NCI-H460 (cell line): ENCODE results near the gene TIA1. TPM values are rescaled to one million over a fixed set of nuclear protein-coding genes. Genes with fewer than 3 reads are reported as not detected.
"Not testable (repeated sequence)": the region's sequence is repeated elsewhere in the genome, so short reads cannot be mapped to it uniquely, and the experiment has no call there.

Experiments
- DNase-seq: peaks from one replicate; pipeline ENCODE4 v3.0.0-alpha.2; 2016; ENCODE audit warnings: low read depth; ENCODE audit errors: extremely low read depth
- total RNA-seq: library from RNA; depleted of rRNA; stranded (reverse); fragments of >200 nt; shearing (Covaris generic); gene quantifications from 2 replicates; pipeline ENCODE4 v1.2.3, GENCODE V29; 2014

Gene TIA1
- total RNA-seq, 1 experiment from 2014 or later: 66.8 TPM

DNA sequence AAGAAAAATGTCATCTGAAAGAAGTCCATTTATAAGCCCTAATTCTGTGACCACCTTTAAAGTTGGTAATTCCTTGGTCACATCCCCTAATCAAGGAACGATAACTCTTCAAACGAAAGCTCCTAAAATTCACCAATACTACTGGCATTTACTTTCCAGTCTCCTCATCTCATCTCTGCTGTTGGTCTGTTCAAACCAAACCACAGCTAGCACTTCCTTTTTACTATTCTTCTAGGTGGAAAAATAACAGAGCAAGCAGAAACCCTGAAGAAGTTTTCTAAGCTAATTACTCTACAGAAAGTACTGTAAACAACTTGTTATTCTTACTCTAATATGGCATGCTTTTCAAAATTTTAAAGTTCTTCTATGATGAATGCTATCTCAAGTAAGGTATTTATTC, 21.6 kb downstream of the TIA1 start:
- DNase-seq: no peak

DNA sequence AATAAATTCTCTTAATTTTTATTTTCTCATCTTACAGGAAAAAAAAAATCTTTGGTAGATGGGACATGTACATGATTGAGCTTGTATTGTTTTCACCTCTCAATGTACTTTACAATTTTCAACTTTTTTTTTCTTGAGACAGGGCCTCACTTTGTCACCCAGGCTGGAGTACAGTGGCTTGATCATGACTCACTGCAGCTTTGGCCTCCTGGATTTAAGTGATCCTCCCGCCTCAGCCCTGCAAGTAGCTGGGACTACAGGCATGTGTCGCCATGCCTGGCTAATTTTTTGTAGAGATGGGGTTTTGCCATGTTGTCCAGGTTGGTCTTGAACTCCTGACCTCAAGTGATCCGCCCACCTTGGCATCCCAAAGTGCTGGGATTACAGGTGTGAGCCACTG, 25.1 kb downstream of the TIA1 start:
- not testable (repeated sequence) for DNase-seq

DNA sequence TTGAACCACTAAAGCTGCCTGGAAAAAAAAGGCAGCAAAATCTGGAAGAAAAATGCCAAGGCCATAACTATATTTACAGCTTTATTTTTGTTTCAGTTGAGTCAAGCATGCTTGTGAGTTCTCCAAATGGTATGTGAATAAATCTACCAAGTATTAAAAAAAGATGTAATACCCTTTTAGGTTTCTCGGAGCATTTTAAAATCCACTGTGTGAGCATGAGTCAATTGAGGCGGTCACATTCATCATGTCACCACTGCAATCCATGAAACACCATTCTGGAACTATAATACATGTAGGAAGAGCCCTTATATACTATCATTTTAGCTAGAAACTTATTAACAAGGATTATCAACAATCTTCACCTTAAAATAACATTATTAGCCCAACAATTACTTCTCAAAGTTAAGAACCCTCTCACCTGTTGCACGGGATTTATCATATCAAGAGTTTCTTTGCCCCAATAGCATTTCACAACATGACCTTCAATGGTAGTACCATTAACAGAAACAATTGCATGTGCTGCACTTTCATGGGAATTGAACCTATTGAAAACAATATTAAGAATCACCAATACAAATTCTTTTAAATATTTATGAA, 33.4 kb downstream of the TIA1 start:
- DNase-seq: no peak

GRCh38 chr2:70214365-70214764, 34.1 kb downstream of the TIA1 start:
- no peak for DNase-seq

DNA sequence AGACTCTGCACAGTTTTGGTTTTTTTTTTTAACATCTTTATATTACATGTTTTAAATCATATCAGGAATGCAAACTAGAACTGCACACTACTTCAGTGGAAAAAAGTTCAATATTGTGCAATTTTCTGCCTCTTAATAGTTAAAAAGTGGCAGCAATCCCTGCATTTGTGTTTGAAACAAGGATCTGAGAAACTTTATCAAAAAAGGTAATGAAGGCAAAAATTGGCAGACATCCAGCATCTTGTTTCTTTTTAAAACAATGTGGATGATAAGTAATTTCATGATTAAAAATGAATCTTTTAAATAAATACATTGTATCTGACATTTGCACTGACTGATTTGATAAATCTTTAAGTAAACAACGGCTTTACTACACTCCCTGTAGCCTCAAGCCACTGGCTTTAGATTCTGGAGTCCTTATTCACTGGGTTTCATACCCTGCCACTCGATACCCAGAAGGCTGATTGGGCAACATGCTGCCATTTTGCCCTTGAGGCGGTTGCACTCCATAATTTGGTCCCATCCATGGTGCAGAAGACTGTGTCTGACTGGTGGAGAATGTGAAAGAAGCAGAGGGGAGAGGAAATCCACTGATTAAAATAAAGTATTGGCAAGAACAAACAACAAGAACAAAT, 36.0 kb downstream of the TIA1 start:
- no peak for DNase-seq

DNA sequence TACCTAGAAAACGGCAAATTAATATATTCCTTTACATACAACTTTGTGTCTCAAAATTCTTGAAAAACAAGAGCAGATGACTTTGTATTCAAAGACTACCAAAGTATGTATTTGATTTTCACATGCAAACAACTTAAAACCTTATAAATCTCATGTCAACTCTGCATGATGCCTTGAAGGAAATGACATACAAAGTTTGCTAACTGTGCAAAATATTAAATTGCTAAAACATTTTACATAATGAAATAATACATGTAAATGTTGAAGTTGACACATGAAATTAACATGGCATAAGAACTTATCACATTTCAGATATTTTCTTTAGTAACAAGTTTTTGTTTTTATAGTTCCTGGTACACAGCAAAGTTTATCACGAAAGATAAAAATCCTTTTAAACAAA, 36.8 kb downstream of the TIA1 start:
- no peak for DNase-seq

DNA sequence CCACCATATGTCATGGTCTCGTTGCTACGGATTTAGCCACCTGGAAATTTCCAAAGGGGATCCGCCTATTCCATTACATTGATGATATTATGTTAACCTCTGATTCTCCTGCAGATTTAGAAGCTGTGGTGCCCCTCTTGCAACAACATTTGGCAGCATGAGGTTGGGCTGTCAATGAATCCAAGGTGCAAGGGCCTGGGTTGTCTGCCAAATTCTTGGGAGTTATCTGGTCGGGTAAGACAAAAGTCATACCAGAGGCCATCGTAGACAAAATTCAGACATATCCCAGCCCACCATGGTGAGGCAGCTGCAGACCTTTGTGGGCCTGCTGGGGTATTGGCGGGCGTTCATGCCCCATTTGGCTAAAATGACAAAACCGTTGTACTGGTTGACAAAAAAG, 44.0 kb downstream of the TIA1 start:
- no peak for DNase-seq

GRCh38 chr2:70203086-70203485, 45.3 kb downstream of the TIA1 start:
- DNase-seq: no peak

GRCh38 chr2:70202236-70202806, 46.1 kb downstream of the TIA1 start:
- no peak for DNase-seq

GRCh38 chr2:70201831-70202230, 46.6 kb downstream of the TIA1 start:
- DNase-seq: no peak

DNA sequence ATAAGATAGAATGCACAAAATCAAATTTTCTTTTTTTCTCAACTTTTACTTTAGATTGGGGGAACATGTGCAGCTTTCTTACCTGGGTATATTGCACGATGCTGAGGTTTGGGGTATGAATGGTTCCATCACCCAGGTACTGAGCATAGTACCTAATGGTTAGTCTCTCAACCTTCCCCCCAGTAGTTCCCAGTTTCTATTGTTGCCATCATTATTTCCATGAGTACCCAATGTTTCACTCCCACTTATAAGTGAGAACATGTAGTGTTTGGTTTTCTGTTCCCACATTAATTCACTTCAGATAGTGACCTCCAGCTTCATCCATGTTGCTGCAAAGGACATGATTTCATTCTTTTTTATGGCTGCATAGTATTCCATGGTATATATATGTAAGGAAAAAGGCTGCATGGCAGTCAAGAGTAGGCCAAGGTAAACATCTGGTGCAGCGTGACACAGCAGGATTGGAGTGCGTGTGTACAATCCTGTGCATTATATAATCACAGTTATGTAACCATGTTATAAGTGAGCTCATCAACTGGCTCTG, 47.1 kb downstream of the TIA1 start:
- no peak for DNase-seq

- DNase-seq: no peak
These were observed 49.0 kb downstream of the TIA1 start for GRCh38 chr2:70199320-70199864.

GRCh38 chr2:70192516-70192915, 55.9 kb downstream of the TIA1 start:
- no peak for DNase-seq

GRCh38 chr2:70191244-70191735, 57.1 kb downstream of the TIA1 start:
- no peak for DNase-seq

DNA sequence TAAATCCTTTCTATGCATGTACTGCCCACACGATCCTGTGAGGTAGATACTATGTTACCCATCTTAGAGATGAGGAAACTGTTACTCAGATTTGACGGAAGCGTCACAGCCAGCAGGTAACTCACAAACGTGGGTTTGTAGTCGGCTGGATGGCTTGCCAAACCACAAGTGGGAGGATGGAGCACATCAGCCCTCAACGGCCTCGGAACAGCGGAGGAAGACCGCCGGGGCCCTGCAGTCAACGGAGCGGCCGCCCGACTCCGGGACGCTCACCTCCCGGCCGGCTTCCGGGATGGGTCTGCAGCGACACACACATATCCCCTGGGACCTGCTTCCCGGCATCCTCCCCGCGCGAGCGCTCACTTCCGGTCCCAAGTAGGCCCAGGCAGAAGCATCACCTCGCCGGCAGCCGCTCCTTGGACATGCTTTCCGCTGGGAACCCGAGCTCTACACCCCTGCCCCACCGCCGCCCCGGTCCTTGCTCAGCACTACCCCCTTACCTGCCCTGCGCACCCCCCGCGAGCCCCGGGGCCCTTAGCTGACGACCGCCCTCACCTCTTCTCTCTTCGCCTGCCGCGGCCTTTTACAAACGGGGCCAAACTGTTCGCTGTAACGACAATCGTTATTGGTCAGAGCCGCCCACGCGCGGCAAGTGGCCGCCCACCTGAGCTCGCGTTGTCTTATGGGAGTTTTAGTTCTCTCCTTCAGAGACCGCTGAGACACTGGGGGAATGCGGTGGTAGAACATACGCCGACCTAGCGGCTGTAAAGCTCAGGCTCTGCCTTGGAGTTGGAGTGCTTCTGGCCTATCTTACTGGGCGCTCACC, 57.8 kb downstream of the TIA1 start, which contains the start of gene C2orf42:
TSS of gene C2orf42 (minus strand) at position 602 of the 826 bp plus-strand sequence. CDS start 9,034 bp downstream, outside the sequence.
- DNase-seq: peak; percentile 97

DNA sequence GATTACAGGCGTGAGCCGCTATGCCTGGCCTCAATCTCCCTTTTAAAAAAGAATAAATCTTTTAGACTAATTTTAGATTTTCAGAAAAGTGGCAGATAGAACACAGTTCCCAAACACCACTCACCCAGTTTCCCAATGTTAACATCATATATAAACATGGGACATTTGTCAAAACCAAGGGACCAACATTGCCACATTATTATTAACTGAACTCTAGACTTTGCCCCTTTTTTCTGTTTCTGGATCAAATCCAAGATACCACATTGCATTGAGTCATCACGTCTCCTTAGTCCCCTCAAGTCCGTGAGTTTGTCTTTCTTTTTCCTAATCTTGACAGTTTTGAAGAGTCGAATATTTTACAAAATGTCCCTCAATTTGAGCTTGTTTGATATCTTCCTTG, 60.0 kb downstream of the TIA1 start:
- no peak for DNase-seq

DNA sequence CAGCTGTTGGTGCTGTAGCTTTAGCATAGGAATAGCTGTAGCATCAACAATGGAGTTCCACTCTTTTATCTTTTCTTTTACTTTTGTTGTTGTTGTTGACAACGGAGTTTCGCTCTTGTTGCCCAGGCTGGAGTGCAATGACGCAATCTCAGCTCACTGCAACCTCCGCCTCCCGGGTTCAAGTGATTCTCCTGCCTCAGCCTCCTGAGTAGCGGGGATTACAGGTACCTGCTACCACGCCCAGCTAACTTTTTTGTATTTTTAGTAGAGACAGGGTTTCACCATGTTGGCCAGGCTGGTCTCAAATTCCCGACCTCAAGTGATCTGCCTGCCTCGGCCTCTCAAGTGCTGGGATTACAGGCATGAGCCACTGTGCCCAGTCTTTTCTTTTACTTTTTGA, 61.3 kb downstream of the TIA1 start:
- DNase-seq: not testable (repeated sequence)

DNA sequence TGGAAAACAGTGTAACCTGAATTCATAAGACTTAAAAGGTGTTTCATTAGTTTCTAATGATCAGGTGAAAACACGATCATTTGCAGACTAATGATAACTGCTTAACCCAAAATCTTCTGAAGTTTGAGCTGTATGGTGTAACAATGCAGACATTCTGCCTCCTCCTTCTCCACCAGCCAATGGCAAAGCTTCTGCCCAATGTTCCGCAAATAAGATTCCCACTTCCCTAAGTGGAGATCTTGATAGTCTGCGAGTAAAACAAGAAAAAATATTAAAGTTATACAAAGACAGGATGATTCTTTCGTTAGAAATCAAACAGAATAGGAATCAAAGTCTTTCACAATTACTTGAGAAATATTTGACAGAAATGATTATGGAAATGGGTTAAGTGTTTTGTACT, 65.7 kb downstream of the TIA1 start:
- DNase-seq: no peak

- DNase-seq: no peak
These were observed 67.0 kb downstream of the TIA1 start for GRCh38 chr2:70181363-70181956.

DNA sequence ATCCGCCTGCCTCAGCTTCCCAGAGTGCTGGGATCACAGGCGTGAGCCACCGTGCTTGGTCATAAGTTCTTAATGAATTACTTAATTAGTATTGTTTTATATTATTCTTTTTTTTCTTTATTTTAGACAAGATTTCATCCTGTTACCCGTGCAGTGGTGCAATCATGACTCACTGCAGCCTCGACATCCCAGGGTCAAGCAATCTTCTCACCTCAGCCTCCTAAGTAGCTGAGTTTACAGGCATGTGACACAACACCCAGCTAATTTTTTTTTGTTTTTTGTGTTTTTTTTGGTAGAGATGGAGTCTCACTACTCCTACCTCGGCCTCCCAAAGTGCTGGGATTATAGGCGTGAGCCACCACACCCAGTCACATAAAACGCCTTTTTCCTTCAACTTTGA, 74.9 kb downstream of the TIA1 start:
- no peak for DNase-seq
